Mucosa of stomach (tissue), 1 donor: ENCODE data around the gene DDIAS.
"Not testable (repeated sequence)": the region's sequence is repeated elsewhere in the genome, so short reads cannot be mapped to it uniquely, and the experiment has no call there.

Experiments
- H3K27me3 ChIP-seq: one replicate; pipeline ENCODE4 v1.7.0; 2013; ENCODE audit warnings: mild to moderate bottlenecking, low read length; ENCODE audit not compliant: control insufficient read depth, insufficient read depth
- H3K36me3 ChIP-seq: one replicate; pipeline ENCODE4 v1.7.0; 2013; ENCODE audit warnings: low read length; ENCODE audit not compliant: control insufficient read depth, insufficient read depth
- H3K4me1 ChIP-seq: one replicate; pipeline ENCODE4 v1.7.0; 2013; ENCODE audit warnings: mild to moderate bottlenecking, low read length; ENCODE audit not compliant: control insufficient read depth, insufficient read depth
- H3K4me3 ChIP-seq: one replicate; pipeline ENCODE4 v1.7.0; 2013; ENCODE audit warnings: low read length
- H3K9ac ChIP-seq: one replicate; pipeline ENCODE4 v1.7.0; 2013; ENCODE audit warnings: mild to moderate bottlenecking, low read length, moderate library complexity
- H3K9me3 ChIP-seq: one replicate; pipeline ENCODE4 v1.7.0; 2013; ENCODE audit warnings: mild to moderate bottlenecking, low read length, moderate library complexity; ENCODE audit not compliant: control insufficient read depth
- donor health status: Pancreatic carcinoma.

Gene DDIAS

GRCh38 chr11:82901165-82901921 lies at the start of gene DDIAS:
DDIAS (plus strand) TSS chr11:82901736; CDS start chr11:82914739, 13,003 bp downstream.
- Histone ChIP-seq H3K4me1 (peaks cover 18% of the 10 kb centered on the region), H3K4me3 (peak within 1 kb of the TSS; percentile 70), H3K36me3 (no peaks in the 10 kb centered on the region), H3K27me3 (no peaks in the 10 kb centered on the region), H3K9me3 (no peaks in the 10 kb centered on the region), H3K9ac (peak within 1 kb of the TSS; percentile 88)

- no peaks in the 10 kb centered on the region for H3K27me3 ChIP-seq
- no peaks in the 10 kb centered on the region for H3K36me3 ChIP-seq
- no peaks in the 10 kb centered on the region for H3K4me1 ChIP-seq
- H3K9ac ChIP-seq = no peak overlapping the region
- H3K4me3 ChIP-seq = no peak overlapping the region
- H3K9me3 ChIP-seq = no peaks in the 10 kb centered on the region
Measured at GRCh38 chr11:82854242-82854641, 47.3 kb upstream of the DDIAS start.

- H3K4me3 ChIP-seq, H3K9ac ChIP-seq, H3K36me3 ChIP-seq, H3K4me1 ChIP-seq, H3K27me3 ChIP-seq, H3K9me3 ChIP-seq: not testable (repeated sequence)
Measured at GRCh38 chr11:82854916-82855315, 46.6 kb upstream of the DDIAS start.

- Histone ChIP-seq H3K4me3 (no peak overlapping the region), H3K4me1 (no peaks in the 10 kb centered on the region), H3K36me3 (no peaks in the 10 kb centered on the region), H3K9me3 (no peaks in the 10 kb centered on the region), H3K27me3 (no peaks in the 10 kb centered on the region), H3K9ac (no peak overlapping the region)
Measured at GRCh38 chr11:82855616-82856015, 45.9 kb upstream of the DDIAS start.

- no peaks in the 10 kb centered on the region for H3K36me3 ChIP-seq
- no peaks in the 10 kb centered on the region for H3K4me1 ChIP-seq
- H3K4me3 ChIP-seq = no peak overlapping the region
- no peaks in the 10 kb centered on the region for H3K27me3 ChIP-seq
- no peaks in the 10 kb centered on the region for H3K9me3 ChIP-seq
- H3K9ac ChIP-seq = no peak overlapping the region
Measured at GRCh38 chr11:82857145-82857544, 44.4 kb upstream of the DDIAS start.

GRCh38 chr11:82858133-82858532 lies 43.4 kb upstream of the DDIAS start:
- H3K9ac ChIP-seq = no peak overlapping the region
- H3K4me3 ChIP-seq = no peak overlapping the region

GRCh38 chr11:82858556-82859091 lies 42.9 kb upstream of the DDIAS start:
- no peak overlapping the region for H3K9ac ChIP-seq
- H3K4me3 ChIP-seq = no peak overlapping the region
- no peaks in the 10 kb centered on the region for H3K9me3 ChIP-seq
- H3K36me3 ChIP-seq = no peaks in the 10 kb centered on the region
- H3K27me3 ChIP-seq = no peaks in the 10 kb centered on the region
- no peaks in the 10 kb centered on the region for H3K4me1 ChIP-seq

More at GRCh38 chr11:82858133-82858532, 43.4 kb upstream of the DDIAS start:
- Histone ChIP-seq H3K36me3 (no peaks in the 10 kb centered on the region), H3K9me3 (no peaks in the 10 kb centered on the region), H3K4me1 (no peaks in the 10 kb centered on the region), H3K27me3 (no peaks in the 10 kb centered on the region)

- H3K4me1 ChIP-seq = no peaks in the 10 kb centered on the region
Measured at GRCh38 chr11:82859750-82860149, 41.8 kb upstream of the DDIAS start.

GRCh38 chr11:82862379-82862778 lies 39.2 kb upstream of the DDIAS start:
- H3K4me1 ChIP-seq = no peaks in the 10 kb centered on the region
- no peaks in the 10 kb centered on the region for H3K36me3 ChIP-seq
- H3K27me3 ChIP-seq = no peaks in the 10 kb centered on the region
- H3K9ac ChIP-seq = no peak overlapping the region
- no peaks in the 10 kb centered on the region for H3K9me3 ChIP-seq
- no peak overlapping the region for H3K4me3 ChIP-seq

More at GRCh38 chr11:82859750-82860149, 41.8 kb upstream of the DDIAS start:
- Histone ChIP-seq H3K9ac (no peak overlapping the region), H3K4me3 (no peak overlapping the region), H3K9me3 (no peaks in the 10 kb centered on the region), H3K36me3 (no peaks in the 10 kb centered on the region), H3K27me3 (no peaks in the 10 kb centered on the region)

- Histone ChIP-seq H3K27me3 (no peaks in the 10 kb centered on the region), H3K4me3 (no peak overlapping the region), H3K9me3 (no peaks in the 10 kb centered on the region), H3K36me3 (no peaks in the 10 kb centered on the region), H3K9ac (no peak overlapping the region), H3K4me1 (no peaks in the 10 kb centered on the region)
Measured at GRCh38 chr11:82863209-82863608, 38.3 kb upstream of the DDIAS start.

- no peaks in the 10 kb centered on the region for H3K27me3 ChIP-seq
- H3K9me3 ChIP-seq = no peaks in the 10 kb centered on the region
- no peak overlapping the region for H3K9ac ChIP-seq
- no peaks in the 10 kb centered on the region for H3K4me1 ChIP-seq
- H3K36me3 ChIP-seq = no peaks in the 10 kb centered on the region
- H3K4me3 ChIP-seq = no peak overlapping the region
Measured at GRCh38 chr11:82864268-82864667, 37.3 kb upstream of the DDIAS start.

- Histone ChIP-seq H3K9ac (no peak overlapping the region), H3K27me3 (no peaks in the 10 kb centered on the region), H3K9me3 (no peaks in the 10 kb centered on the region), H3K4me1 (no peaks in the 10 kb centered on the region), H3K4me3 (no peak overlapping the region), H3K36me3 (no peaks in the 10 kb centered on the region)
Measured at GRCh38 chr11:82865841-82866240, 35.7 kb upstream of the DDIAS start.
